GM10266 (cell line): ENCODE data around the gene TNRC6A.
"Not testable (repeated sequence)": the region's sequence is repeated elsewhere in the genome, so short reads cannot be mapped to it uniquely, and the experiment has no call there.

Experiments
- DNase-seq: peaks from one replicate; pipeline ENCODE4 v3.0.0; 2012; ENCODE audit errors: extremely low spot score
- CTCF ChIP-seq: IDR thresholded peaks from 2 replicates; pipeline ENCODE4 v1.5.1; 2012; ENCODE audit warnings: mild to moderate bottlenecking, low read depth; ENCODE audit not compliant: control insufficient read depth, insufficient read depth; ENCODE audit errors: missing control alignments

The TNRC6A gene

DNA sequence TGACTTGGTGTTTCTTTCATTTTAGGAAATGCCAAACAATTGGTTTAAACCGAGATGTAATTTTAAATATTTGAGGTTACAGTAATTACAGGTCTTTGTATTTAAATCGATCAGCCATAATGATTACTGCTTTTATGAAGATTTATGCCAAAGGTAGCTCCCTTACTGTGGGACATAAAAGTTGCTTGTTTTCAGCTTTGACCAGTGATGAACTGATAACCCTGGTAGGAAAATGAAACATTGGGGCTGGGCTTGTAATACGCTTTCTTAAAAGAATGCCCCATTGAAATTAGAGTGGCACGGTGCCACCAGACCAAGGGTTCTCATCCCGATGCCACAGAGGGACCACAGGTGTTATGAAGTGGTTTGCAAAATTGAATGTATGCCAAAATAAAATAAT, 7.3 kb downstream of the TNRC6A start:
- TF ChIP-seq CTCF: no peak
- DNase-seq: no peak

DNA sequence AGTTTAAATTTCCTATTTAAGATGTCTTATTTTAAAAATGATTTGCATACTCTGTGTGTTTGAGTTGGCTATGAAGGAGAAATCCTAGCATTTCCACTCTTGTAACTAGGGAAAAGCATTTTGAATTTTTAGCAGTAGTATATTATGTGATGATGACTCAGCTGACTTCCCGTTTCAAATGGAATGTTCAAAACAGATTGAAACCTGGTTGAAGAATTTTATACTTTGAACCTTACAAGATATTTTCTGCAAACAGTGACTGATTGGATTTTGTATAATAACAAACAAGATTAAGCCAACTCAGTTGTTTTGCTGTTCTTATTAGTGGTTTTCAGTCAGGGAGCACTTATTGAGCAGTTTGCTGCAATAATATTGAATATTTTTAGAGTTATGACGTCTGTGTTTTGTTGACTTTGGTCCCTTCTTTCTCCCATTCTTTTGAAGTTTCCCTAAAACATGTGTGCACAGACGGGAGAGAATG, 8.0 kb downstream of the TNRC6A start:
- no peak for DNase-seq

DNA sequence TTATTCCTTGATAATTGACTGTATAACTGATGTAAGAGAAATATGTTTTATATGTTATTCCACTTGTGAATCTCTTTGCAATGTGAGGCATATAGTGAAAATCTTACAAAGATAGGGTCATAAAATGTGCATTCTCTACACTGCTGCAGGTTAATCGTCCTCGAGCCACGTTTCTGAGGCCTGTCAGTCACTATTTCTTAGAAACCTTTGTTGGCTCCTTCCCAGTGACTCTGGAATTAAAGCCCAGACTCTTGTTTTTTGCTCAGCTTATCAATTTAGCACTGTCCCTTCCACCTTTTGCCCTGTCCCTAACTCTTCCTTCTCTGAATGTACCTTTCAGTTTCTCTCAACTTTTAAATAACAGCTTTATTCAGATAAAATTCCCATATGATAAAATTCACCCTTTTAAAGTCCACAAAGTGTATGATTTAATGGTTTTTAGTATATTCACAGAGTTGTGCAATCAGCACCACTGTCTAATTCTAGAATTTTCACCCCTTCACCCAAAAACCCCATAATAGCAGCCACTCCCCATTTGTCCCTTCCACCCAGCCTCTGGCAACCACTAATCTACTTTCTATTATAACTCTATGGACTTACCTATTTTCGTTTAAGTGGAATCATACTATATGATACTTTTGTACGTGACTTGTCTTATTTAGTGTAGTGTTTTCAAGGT, 8.6 kb downstream of the TNRC6A start:
- TF ChIP-seq CTCF: no peak

More for the DNA sequence above, 8.0 kb downstream of the TNRC6A start:
- TF ChIP-seq CTCF: no peak

DNA sequence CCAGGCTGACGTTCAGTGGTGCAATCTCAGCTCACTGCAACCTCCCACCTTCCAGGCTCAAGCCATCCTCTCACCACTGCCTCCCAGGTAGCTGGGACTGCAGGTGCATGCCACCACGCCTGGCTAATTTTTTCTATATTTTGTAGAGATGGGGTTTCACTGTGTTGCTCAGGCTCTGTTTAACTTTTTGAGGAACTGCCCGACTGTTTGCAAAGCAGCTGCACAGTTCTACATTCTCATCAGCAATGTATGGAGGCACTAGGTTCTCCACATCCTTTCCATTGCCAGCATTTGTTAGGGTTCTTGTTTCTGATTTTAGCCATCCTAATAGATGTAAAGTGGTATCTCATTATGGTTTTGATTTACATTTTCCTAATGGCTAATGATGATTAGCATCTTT, 9.4 kb downstream of the TNRC6A start:
- no peak for TF ChIP-seq CTCF
- no peak for DNase-seq

More for the DNA sequence above, 8.6 kb downstream of the TNRC6A start:
- no peak for DNase-seq

- no peak for TF ChIP-seq CTCF
- no peak for DNase-seq
Measured at GRCh38 chr16:24741862-24742261, 12.4 kb downstream of the TNRC6A start.

DNA sequence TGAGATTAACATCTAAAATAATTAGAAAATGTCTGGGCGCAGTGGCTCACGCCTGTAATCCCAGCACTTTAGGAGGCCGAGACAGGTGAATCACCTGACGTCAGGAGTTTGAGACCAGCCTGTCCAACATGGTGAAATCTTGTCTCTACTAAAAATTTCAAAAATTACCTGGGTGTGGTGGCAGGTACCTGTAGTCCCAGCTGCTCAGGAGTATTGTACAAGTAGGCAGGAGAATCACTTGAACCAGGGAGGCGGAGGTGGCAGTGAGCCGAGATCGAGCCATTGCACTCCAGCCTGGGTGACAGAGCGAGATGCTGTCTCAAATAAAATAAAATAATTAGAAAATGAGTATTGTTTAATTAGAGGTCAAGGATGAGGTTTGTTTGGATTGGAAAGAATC, 13.2 kb downstream of the TNRC6A start:
- DNase-seq: not testable (repeated sequence)

DNA sequence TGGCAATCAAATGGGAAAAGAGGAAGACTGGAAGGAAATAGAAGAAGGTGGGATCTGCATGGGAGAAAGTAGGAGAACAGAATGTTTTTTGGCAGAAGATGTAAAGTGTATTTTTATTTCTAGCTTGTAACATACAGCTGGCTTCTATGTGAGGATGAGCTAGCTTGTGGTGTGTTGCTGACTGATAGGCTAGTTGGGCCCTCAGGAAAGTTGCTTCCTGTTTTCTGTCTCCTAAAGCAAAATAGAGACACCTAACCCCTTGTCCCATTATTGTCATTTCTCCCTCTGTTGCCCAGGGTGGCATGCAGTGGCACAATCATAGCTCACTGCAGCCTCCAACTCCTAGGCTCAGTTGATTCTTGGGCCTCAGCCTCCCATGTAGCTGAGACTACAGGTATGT, 15.9 kb downstream of the TNRC6A start:
- no peak for TF ChIP-seq CTCF
- DNase-seq: no peak

DNA sequence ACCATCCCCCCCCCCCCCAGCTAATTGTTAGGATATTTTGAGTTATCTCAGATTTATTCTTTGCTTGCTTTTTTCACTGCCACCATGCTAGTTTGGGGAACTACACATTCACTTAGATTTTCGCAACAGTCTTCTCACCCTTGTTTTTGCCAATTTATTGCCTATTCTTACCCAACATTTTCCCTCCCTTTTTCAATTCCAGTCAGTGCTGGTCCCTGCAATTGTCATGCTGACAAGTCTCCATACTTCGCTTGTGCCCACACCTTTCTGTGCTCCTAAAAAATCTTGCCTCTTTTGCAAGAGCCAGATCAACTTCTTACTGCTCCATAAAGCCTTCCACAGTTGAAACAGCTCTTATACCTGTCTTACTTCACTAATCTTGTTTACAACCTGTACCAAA, 16.3 kb downstream of the TNRC6A start:
- DNase-seq: no peak

More for the DNA sequence above, 16.3 kb downstream of the TNRC6A start:
- no peak for TF ChIP-seq CTCF
